EL (cell line): Measurements from ENCODE around the gene KMT2D.

Experiments used
- DNase-seq: peaks from one replicate; pipeline ENCODE4 v3.0.0-alpha.2; 2016

KMT2D gene

GRCh38 chr12:49050507-49051372 is 9.9 kb downstream of the KMT2D start:
- DNase-seq = no peak

- peak; percentile 82 for DNase-seq
These were observed 10.9 kb downstream of the KMT2D start for GRCh38 chr12:49049566-49050224.

GRCh38 chr12:49048953-49049352 is 11.6 kb downstream of the KMT2D start:
- no peak for DNase-seq

GRCh38 chr12:49046129-49046895 is 14.3 kb downstream of the KMT2D start:
- DNase-seq = no peak

- no peak for DNase-seq
These were observed 15.9 kb downstream of the KMT2D start for GRCh38 chr12:49044660-49045059.

GRCh38 chr12:49043856-49044258 is 16.7 kb downstream of the KMT2D start:
- DNase-seq = peak; percentile 45

- DNase-seq = no peak
These were observed 17.4 kb downstream of the KMT2D start for GRCh38 chr12:49043241-49043640.

GRCh38 chr12:49041881-49042484 is 18.6 kb downstream of the KMT2D start:
- DNase-seq = no peak

- DNase-seq = no peak
These were observed 19.3 kb downstream of the KMT2D start for GRCh38 chr12:49041036-49041880.

- DNase-seq = no peak
These were observed 20.2 kb downstream of the KMT2D start for GRCh38 chr12:49040364-49040855.

- DNase-seq = no peak
These were observed 20.9 kb downstream of the KMT2D start for GRCh38 chr12:49039421-49040363.

GRCh38 chr12:49038291-49038955 is 22.2 kb downstream of the KMT2D start:
- DNase-seq = no peak

GRCh38 chr12:49037947-49038237 is 22.7 kb downstream of the KMT2D start:
- DNase-seq = no peak

GRCh38 chr12:49037111-49037946 is 23.3 kb downstream of the KMT2D start:
- DNase-seq = no peak

GRCh38 chr12:49036029-49036428 is 24.6 kb downstream of the KMT2D start:
- no peak for DNase-seq

GRCh38 chr12:49034286-49034622 is 26.3 kb downstream of the KMT2D start:
- DNase-seq = no peak

- DNase-seq = no peak
These were observed 26.8 kb downstream of the KMT2D start for GRCh38 chr12:49033611-49034285.

GRCh38 chr12:49032679-49033447 is 27.7 kb downstream of the KMT2D start:
- no peak for DNase-seq
